HG03066 (cell line): ENCODE results near the gene MKX.

Experiments
- ATAC-seq: cut with Tn5 transposase; IDR thresholded peaks from one replicate; pipeline ENCODE4 v1.9.1; 2021; ENCODE audit warnings: low read depth; ENCODE audit not compliant: unreplicated experiment

The MKX gene

DNA sequence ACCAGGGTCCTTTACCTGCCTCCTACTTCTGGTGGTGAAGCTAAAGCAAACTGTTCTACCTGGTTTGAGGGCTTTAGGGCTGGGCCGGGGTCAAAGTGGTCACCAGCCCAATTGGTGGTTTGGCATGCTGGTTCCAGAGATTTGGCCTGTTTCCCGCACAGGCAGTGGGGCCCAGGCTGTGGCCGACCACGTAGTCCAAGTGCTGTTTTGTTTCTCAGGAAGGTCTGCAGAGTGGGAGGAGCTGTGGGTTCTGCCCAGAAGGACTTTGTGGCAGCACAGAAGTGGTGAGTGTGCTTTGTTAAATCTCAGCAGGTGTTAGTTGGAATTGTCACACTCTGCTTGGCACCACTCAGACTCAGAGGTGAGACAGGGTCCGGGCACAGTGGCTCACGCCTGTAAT, 85.8 kb downstream of the MKX start:
- no peak for ATAC-seq

DNA sequence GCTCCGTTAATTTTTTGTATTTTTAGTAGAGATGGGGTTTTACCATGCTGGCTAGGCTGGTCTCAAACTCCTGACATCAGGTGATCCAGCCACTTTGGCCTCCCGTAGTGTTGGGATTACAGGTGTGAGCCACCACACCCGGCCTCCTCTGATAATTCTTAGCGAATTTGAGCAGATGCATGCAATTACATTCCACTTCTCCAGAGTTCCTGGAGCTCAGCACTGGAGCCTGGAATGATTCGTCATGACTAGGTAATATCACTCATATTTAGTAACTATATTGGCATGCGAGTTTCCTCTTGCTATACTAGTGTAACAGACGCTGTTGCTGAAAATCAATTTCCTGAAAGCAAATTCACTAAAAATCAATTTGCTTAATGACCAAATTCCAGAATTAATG, 86.8 kb downstream of the MKX start:
- no peak for ATAC-seq

DNA sequence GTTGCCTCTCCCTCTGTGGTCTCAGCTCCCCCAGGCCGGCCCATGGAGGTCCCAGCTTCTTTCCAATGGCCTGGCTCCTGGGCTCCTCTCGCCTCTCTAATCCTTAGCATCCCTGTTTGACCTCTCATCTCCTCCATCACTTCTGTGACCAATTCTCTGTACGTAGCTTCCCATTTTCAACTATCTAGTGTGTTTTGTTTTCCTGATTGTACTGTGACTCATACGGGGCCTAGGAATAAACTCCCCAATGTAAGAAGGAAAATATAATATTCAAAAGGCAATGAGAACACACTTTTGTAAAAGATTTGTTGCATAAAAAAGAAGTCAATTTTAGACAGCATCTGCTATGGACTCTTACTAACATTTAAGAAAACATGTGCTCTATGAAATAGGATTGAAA, 90.3 kb downstream of the MKX start:
- ATAC-seq: no peak

DNA sequence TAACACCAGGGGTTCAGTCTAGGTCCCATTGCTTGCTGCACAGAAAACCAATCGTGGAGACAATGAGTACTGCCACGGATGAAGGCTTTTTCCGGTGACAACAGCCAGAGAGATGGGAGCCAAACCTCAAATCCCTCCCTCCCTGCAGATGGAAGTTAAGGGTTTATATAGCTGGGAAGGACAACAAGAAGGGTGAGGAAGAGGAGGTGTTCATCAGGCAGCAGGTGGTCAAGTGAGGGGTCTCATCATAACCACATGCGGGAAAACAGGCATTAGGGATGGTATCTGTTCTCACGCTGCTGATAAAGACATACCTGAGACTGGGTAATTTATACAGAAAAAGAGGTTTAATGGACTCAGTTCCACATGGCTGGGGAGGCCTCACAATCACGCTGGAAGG, 91.3 kb downstream of the MKX start:
- ATAC-seq: no peak

DNA sequence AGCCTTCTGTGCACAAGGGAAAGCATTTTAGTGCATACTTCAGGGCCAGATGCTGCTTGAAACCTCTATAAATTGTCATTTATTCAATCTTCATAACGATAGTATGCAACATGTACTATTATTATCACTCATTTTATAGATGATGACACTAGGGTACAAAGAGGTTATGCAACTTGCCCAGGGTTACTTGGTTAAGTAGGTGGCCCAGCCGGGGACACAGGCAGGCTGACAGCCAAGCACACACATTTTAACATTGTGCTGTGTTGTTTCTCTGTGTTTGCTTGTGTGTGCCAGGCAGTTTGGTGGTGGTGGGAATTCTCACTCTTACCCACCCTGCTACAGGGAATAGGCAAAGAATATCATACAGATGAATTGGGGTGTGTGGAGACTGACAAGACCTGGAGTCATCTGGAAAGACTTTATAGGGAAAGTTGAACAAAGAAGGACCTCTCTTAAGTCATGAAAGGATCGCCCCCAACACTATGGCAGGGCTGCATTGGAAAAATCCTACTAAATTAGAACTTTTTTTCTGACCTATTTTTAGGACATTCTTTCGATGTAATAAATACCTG, 98.9 kb downstream of the MKX start:
- no peak for ATAC-seq

DNA sequence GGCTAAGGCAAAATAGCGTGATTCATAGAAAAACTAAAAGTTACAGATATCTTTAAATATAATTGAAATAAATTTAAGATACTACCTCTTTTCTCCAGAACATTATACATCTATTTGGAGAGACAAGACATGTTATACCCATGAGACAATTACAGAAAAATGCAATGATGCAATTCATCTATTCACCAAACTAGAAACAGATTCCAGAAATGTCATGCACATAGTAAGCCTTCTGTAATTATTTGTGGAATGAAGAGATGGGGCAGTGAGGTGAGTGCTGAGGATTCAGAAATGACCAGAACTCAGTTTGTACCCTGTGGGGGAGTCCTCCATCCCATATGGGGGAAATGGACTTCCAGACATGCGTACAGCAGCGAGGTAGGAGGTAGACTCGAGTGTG, 99.4 kb downstream of the MKX start:
- ATAC-seq: no peak

DNA sequence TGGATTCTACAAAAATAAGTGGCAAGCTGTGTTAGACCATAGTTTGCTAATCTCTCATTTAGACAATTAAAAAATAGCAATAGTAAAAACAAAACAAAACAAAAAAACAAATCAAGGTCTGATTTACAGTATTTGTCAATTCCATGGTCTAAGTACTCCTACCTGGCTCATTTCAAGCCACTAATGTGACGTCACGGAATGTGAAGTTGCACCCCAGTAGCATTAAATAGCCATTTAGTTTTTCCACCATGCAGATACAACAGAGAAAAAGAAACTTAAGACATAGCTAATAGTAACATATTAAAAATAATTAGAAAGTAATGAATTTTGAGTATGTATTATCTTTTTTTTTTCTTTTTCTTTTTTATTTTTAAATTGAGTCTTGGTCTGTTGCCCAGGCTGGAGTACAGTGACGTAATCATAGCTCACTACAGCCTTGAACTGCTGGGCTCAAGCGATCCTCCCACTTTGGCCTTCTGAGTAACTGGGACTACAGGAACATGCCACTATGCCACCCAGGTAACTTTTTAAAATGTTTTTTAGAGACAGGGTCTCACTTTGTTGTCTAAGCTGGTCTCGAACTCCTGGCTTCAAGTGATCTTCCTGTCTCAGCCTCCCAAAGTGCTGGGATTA, 101.2 kb downstream of the MKX start:
- ATAC-seq: no peak

DNA sequence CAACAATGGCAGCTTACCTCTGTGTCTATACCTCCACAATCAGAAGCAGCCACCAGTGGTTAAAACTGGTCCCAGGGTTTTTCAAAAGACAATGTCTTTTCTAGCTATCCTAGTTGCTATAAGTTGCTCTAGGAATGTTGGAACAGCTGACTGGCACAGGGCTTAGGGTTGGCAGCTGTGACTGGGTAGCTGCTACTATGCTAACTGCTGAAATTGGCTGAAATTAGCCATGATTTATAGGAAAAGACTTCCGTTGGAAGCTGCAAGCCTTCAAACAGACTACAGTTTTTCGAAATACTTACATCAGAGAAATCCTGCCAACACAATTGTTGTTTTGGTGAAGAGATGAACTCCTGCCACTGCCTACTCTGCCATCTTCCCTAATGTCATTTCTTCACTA, 102.3 kb downstream of the MKX start:
- ATAC-seq: no peak

DNA sequence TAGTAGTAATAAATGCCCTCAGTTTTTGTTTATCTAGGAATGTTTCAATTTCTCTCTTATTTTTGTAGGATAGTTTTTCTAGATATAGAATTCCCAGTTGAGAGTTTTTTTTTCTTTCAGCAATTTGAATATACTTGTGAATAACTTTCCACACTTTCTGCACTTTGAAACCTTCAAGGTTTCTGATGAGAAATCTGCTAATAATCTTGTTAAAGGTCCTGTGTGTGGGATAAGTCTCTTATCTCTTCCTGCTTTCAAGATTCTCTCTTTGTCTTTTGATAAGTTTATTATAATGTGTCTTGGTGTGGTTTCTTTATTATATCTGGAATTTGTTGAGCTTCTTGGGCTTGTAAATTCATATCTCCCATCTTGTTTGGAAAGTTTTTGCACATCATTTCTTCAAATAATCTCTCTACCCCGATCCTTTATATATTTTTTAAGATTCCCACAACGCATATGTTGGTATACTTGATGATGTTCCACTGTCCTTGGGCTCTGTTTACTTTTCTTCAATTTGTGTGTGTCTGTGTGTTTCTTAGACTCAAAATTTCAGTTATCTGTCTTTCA, 103.5 kb downstream of the MKX start:
- ATAC-seq: no peak

DNA sequence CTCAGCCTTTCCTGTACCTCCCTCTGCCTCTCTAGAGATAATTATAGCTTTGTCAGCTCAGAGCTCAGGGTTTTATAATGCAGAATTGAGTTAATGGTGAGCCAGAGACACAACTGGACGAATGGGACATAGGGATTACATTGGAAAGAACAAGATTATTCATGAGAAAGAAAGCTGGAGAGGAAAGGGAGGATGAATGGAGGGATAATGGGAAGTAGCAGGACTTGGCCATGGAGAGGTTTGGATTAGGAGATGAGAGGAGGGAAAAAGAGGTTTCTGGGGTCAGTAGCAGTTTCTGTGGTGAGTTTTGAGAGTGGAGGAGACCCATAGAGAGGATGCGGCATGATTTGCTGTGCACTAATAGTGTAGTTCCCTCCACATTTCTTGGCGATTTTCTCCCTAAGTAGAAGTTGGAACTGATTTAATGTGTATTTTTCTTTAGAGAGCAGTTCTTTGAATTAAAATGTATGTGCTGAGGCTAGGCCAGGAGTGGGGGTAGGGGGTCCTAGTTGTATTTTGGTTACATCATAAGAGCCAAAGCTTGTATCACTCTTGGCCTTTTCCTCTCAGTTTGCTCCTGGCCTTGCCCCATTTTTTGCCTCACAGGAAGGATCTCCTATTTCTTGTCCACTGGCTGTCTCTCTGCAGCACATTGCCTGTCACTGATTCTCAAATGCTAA, 107.4 kb downstream of the MKX start:
- ATAC-seq: no peak

DNA sequence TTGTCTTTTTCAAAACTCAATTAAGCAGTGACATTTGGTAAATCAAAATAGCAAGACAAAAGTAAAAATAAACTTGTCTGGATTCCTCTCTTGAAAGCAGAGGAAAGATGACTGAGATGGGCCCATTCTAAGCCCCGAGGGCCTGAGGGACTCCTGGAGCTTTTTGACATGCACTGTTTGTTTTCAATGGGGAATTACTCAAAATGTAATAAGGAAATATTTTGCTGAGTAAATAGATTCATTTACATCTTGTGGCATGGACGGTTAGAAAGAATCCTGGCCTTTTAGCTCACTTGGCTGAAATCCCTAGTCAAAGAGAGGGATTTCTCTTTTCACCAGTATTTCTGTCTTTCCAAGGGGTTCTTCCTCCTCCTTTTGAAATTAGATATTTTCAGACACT, 108.0 kb downstream of the MKX start:
- no peak for ATAC-seq

DNA sequence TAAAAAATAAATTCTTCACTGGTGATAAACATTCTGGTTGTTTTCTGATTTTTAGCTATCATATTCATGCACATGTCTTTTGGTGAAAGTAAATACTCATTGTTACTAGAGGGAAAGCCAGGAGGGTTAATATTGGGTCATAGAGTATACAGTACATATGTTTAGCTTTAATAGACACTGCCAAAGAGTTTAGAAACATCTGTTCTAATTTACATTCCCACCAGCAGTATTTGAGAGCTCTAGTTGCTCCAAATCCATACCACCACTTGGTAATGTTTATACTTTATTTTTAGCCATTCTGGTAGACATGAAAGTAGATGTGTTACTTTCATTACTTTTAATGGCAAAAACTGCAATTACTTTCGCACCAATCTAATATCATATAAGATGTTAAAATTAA, 108.8 kb downstream of the MKX start:
- no peak for ATAC-seq

DNA sequence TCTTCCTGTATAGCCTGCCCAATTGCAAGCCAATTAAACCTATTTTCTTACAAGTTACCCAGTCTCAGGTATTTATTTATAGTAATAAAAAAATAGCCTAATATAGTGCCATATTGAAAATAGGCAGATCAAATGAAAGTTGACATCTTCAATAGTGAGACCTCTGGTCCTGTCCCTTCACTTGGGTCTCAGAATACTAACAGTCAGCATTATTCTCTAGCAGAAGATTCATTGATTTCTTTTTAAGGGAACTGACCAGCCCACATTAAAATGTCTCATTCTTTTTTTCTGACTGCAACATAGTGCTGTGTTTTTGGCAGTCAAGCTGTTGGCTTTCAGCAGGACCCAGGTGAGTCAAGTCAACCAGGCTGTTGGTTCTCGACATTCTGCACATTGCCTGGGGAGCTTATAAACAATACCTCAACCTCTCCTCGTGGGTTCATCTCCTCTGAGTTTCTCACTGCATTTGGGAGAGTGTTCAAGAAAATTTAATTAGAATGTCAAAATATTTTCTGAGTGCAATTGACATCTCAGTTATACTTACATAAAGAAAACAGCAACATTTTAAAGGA, 109.8 kb downstream of the MKX start:
- no peak for ATAC-seq

DNA sequence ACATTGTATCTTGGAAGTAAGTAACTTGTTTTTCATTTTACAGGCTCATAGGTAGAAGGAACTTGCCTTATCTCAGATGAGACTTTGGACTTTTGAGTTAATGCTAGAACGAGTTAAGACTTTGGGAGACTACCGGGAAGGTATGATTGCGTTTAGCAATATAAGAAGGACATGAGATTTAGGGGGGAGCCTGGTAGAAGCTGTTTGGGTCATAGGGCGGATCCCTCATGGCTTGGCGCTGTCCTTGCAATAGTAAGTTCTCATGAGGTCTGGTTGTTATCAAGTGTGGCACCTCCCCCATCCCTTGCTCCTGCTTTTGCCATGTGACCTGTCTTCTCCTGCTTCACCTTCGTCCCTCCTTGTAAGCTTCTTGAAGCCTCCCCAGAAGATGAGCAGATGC, 110.3 kb downstream of the MKX start:
- ATAC-seq: no peak

DNA sequence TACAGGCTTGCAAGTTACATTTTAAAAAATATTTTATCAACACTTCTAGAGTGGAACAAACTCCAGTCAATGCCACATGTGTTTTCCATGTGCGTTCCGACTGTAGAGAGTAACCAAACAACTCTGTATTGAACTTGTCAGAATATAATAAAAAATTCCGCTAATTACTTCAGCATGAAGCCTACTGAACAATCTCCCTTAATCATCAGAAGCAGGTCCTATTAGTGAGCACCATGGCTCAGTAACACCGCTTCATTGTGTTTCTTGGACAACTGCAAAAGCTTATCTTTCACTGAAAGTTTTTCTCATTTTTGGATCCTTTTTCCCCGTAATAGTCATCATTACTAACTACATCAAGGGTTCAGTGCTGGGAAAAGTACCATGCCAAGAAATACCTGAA, 117.0 kb downstream of the MKX start:
- ATAC-seq: no peak

DNA sequence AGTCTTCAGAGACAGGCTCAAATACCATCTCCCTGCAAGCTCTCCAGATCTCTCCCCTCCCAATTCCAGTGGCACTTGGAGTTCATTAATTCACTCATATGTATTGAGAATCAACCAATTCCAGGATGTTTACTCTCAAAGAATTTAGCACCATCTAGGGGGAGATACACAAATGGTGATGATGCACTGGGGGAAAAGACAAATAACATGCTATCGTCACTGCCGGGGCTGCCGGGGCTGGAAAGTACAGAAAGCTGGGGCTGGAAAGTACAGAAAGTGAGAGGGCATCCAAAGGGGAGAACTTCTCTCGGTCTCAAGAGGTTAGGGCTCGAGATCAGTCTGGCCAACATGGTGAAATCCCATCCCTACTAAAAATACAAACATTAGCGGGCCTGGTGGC, 118.7 kb downstream of the MKX start:
- ATAC-seq: no peak

DNA sequence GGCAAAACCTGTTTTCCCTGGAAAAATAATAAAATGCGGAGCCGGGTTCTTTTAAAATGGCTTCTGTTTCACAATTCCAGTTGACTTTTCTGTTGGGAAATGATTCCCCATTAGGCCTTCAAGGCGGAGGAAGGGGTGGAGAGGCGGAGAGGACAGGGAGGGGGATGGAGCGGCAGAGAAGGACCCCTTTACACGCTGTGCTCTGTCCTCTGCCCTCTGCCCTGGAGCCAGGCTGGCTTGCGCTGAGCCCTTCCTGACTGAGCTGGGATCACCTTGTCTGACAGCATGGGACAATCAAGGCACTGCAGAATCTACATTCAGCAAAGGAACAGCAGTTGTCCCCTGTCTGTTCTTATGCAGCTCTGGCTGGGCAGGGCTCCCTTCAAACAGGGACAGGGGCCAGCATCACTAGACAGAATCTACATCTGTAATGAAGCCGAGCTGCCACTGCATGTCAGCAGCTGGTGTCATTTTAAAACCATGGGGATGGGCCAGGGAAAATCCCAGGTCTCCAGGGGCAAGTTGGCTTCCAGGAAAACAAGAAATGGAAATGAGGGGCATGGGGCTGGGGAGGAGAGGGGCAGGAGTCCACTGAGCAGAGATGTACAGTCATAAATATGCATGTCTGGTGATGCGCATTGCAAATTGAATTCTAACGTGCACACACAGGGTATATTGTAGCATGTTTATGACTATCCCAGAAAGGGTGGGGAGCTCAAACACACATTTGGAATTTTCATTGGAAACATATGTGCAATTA, 120.0 kb downstream of the MKX start:
- no peak for ATAC-seq

DNA sequence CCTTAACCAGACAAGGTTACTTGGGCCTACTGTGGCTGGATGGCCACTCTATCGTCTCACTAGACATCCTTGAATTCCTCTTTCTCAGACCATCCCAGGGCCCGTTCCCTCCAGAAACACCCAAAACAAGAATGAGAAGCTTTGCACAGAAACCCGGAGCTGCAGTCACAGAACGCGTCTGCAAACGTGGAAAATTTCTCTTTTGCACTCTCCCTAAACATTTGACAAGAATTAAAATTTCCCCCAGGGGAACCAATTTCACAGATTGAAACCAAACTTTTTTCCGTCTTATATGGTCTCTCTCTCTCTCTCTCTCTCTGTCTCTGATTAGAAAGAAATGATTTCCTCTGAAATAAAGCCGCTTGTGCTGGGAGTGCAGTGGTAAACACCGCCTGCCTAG, 120.7 kb downstream of the MKX start:
- no peak for ATAC-seq
